Activated naive CD4-positive, alpha-beta T cell treated with anti-CD3 and anti-CD28 coated beads, Interleukin-2, amount 10 ng/mL, durations not matched to agents 7 days and 5 days (primary cell): ENCODE measurements around the gene PRKG1.
A peak's percentile ranks its signal among the peaks of the same experiment; 100 is the strongest.

Experiments
- CTCF ChIA-PET: fragments of 350-600 bp; sonication (Branson Sonifier 250); formaldehyde crosslinking; loops from one replicate; lab custom pipeline; 2021; ENCODE audit warnings: antibody characterized with exemption; lab: Charles Lee
- DNase-seq: peaks from one replicate; pipeline ENCODE4 v3.0.0-alpha.2; 2020
- H3K27ac Mint-ChIP-seq: one replicate; pipeline ENCODE4 v1.8.0; 2021; ENCODE audit warnings: mild to moderate bottlenecking, moderate library complexity, mixed read lengths
- H3K27me3 Mint-ChIP-seq: one replicate; pipeline ENCODE4 v1.8.0; 2021; ENCODE audit warnings: mild to moderate bottlenecking, mixed read lengths
- H3K36me3 Mint-ChIP-seq: one replicate; pipeline ENCODE4 v1.8.0; 2021; ENCODE audit warnings: mixed read lengths
- H3K4me1 Mint-ChIP-seq: one replicate; pipeline ENCODE4 v1.8.0; 2021; ENCODE audit warnings: mixed read lengths
- H3K4me3 Mint-ChIP-seq: one replicate; pipeline ENCODE4 v1.8.0; 2021; ENCODE audit warnings: mild to moderate bottlenecking, moderate library complexity, mixed read lengths
- H3K9me3 Mint-ChIP-seq: one replicate; pipeline ENCODE4 v1.8.0; 2021; ENCODE audit warnings: mixed read lengths

The PRKG1 gene

DNA sequence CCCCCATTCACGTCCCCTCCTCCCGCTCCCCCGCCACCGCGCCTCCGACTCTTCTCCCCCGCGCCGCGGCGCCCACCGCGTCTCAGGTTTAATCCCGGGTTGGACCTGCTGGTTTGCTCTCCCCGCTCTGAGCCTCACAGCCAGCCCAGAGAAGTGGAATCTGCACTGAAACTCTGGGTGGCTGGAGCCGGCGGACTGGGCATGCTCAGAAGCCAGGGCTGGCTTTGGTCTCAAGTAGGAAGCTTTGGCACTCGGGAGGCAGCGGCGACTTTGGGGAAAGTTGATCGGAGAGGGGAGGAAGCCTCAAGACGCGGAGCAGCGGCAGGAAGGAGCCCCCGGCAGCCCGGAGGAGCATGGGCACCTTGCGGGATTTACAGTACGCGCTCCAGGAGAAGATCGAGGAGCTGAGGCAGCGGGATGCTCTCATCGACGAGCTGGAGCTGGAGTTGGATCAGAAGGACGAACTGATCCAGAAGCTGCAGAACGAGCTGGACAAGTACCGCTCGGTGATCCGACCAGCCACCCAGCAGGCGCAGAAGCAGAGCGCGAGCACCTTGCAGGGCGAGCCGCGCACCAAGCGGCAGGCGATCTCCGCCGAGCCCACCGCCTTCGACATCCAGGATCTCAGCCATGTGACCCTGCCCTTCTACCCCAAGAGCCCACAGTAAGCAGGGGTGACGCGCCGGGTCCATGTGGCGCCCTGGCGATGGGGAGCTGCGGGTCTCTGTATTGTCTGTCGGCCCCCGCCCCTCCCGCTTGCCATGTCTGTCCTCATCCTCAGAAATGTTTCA, at the start of gene PRKG1:
PRKG1 (plus strand) TSS at position 250 of the 791 bp plus-strand sequence.
- Mint-ChIP-seq H3K4me1 (peaks cover 8% of the 10 kb centered on the region), H3K27ac (no peak within 1 kb of the TSS), H3K36me3 (no peaks in the 10 kb centered on the region), H3K4me3 (peak within 1 kb of the TSS; percentile 33), H3K9me3 (no peaks in the 10 kb centered on the region), H3K27me3 (peaks cover 41% of the 10 kb centered on the region)
- peak; percentile 20 for DNase-seq
- CTCF ChIA-PET: no interaction called here

DNA sequence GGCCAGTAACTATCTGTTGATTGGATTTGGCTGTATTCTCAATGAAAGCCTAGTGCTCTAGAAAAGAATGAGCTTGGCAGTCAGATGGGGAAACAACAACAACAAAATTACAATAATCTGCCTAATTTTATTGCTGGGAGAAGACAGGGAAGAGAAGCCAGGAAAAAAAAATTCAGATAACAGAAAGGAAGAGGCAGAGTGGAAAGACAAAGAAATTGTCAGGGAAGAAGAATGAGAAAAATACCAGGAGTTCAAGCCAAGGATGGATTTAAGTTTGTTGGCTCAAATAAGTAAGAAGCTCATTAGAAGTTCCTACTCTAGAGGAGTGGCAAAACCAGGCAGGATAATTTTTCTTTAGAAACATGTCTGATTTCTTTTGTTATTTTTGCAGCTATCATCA, 45.9 kb upstream of the PRKG1 start:
- no peaks in the 10 kb centered on the region for H3K4me1 Mint-ChIP-seq
- H3K4me3 Mint-ChIP-seq: no peak overlapping the region
- H3K36me3 Mint-ChIP-seq: no peaks in the 10 kb centered on the region
- no peaks in the 10 kb centered on the region for H3K27me3 Mint-ChIP-seq
- no peak overlapping the region for H3K27ac Mint-ChIP-seq
- CTCF ChIA-PET: no interaction called here
- H3K9me3 Mint-ChIP-seq: no peaks in the 10 kb centered on the region
- DNase-seq: no peak

GRCh38 chr10:51029172-51029641, 45.1 kb upstream of the PRKG1 start:
- H3K4me1 Mint-ChIP-seq: no peaks in the 10 kb centered on the region
- no peaks in the 10 kb centered on the region for H3K36me3 Mint-ChIP-seq
- no peaks in the 10 kb centered on the region for H3K27me3 Mint-ChIP-seq
- CTCF ChIA-PET: no interaction called here
- H3K4me3 Mint-ChIP-seq: no peak overlapping the region
- H3K9me3 Mint-ChIP-seq: no peaks in the 10 kb centered on the region
- H3K27ac Mint-ChIP-seq: no peak overlapping the region
- DNase-seq: no peak

DNA sequence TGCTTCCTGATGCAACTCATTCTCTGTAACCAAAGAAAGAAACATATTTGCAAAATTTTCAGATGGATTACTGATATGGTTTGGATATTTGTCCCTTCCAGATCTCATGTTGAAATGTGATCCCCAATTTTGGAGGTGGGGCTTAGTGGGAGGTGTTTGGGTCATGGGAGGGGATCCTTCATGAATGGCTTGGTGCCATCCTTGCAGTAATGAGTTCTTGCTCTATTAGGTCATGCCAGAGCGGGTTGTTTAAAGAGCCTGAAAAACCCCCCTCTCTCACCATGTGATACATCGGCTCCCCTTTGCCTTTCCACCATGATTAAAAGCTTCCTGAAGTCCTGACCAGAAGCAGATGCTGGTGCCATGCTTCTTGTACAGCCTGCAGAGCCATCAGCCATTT, 43.8 kb upstream of the PRKG1 start:
- no peaks in the 10 kb centered on the region for H3K36me3 Mint-ChIP-seq
- DNase-seq: no peak
- H3K4me1 Mint-ChIP-seq: no peaks in the 10 kb centered on the region
- no peaks in the 10 kb centered on the region for H3K9me3 Mint-ChIP-seq
- CTCF ChIA-PET: no interaction called here
- no peak overlapping the region for H3K27ac Mint-ChIP-seq
- H3K27me3 Mint-ChIP-seq: no peaks in the 10 kb centered on the region
- H3K4me3 Mint-ChIP-seq: no peak overlapping the region

- Mint-ChIP-seq H3K27ac (no peak overlapping the region), H3K4me3 (no peak overlapping the region), H3K36me3 (no peaks in the 10 kb centered on the region), H3K9me3 (no peaks in the 10 kb centered on the region), H3K4me1 (no peaks in the 10 kb centered on the region), H3K27me3 (no peaks in the 10 kb centered on the region)
- CTCF ChIA-PET: no interaction called here
- DNase-seq: no peak
Measured at GRCh38 chr10:51031950-51032349, 42.3 kb upstream of the PRKG1 start.

GRCh38 chr10:51034769-51035168, 39.5 kb upstream of the PRKG1 start:
- Mint-ChIP-seq H3K36me3 (no peaks in the 10 kb centered on the region), H3K27ac (no peak overlapping the region), H3K27me3 (no peaks in the 10 kb centered on the region), H3K9me3 (no peaks in the 10 kb centered on the region), H3K4me1 (no peaks in the 10 kb centered on the region), H3K4me3 (no peak overlapping the region)
- no peak for DNase-seq
- CTCF ChIA-PET: no interaction called here

GRCh38 chr10:51035344-51035743, 38.9 kb upstream of the PRKG1 start:
- Mint-ChIP-seq H3K27me3 (no peaks in the 10 kb centered on the region), H3K9me3 (no peaks in the 10 kb centered on the region), H3K36me3 (no peaks in the 10 kb centered on the region), H3K4me3 (no peak overlapping the region), H3K4me1 (no peaks in the 10 kb centered on the region), H3K27ac (no peak overlapping the region)
- DNase-seq: no peak
- CTCF ChIA-PET: no interaction called here

DNA sequence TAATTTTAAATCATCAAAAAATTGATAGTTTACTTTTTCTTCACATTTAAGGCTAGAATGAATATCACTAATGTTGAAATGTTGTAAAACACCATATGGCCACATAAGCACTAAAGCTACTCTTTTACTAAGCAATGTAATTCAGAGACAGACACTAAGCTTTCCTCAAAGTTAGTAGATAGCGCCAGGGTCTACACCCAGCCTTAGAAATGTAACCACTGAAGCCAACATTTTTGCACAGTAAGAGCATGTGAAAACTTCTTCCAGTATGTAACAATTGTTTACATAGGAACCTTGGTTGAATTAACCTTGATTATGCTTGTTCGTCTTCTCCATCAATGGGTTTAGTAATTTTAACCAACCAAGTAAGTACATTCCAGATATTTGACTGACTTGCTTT, 28.4 kb upstream of the PRKG1 start:
- Mint-ChIP-seq H3K27me3 (no peaks in the 10 kb centered on the region), H3K36me3 (no peaks in the 10 kb centered on the region), H3K9me3 (no peaks in the 10 kb centered on the region), H3K4me1 (no peaks in the 10 kb centered on the region), H3K4me3 (no peak overlapping the region), H3K27ac (no peak overlapping the region)
- no peak for DNase-seq
- CTCF ChIA-PET: no interaction called here

DNA sequence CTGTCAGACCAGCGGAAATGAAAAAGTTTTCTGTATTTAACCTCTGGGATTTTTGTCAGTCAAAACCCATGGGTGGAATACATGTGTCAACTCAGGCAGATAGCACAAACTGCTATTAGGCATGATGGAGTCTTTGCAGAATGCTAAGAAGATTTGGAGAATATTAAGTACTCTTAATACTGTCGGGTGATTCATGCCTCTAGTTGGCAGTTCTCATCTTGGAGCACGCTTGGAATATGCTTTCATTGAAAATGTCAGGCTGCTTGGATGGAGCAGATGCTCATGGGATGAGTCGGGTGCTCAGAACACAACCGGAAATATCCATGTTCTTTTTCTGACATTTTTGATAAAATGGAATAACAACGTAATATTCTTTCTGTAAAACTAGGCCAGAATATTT, 27.6 kb upstream of the PRKG1 start:
- Mint-ChIP-seq H3K9me3 (no peaks in the 10 kb centered on the region), H3K27ac (no peak overlapping the region), H3K4me1 (no peaks in the 10 kb centered on the region), H3K4me3 (no peak overlapping the region), H3K27me3 (no peaks in the 10 kb centered on the region), H3K36me3 (no peaks in the 10 kb centered on the region)
- CTCF ChIA-PET: no interaction called here
- no peak for DNase-seq

- no peak for DNase-seq
- Mint-ChIP-seq H3K9me3 (no peaks in the 10 kb centered on the region), H3K36me3 (no peaks in the 10 kb centered on the region), H3K27ac (no peak overlapping the region), H3K27me3 (no peaks in the 10 kb centered on the region), H3K4me1 (no peaks in the 10 kb centered on the region), H3K4me3 (no peak overlapping the region)
- CTCF ChIA-PET: no interaction called here
Measured at GRCh38 chr10:51047857-51048256, 26.4 kb upstream of the PRKG1 start.

DNA sequence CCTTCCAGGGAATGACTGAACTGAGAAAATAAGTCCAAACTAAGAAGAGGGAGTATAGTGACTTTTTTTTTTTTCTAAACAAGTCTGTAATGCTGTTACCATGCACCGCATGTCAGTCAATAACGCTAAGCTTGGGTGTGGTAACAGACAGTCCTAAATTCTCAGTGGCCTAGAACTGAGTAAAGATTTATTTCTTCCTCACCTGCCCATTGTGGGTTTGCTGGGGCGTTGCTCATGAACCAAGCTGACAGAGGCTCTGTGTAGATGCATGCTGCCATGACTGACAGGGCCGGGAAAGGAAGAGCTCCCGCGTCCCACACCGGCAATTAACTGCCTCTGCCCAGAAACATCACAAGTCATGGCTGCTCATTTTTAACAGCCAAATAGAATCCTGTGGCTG, 25.5 kb upstream of the PRKG1 start:
- H3K27ac Mint-ChIP-seq: no peak overlapping the region
- no peak for DNase-seq
- no peaks in the 10 kb centered on the region for H3K36me3 Mint-ChIP-seq
- H3K9me3 Mint-ChIP-seq: no peaks in the 10 kb centered on the region
- CTCF ChIA-PET: no interaction called here
- H3K27me3 Mint-ChIP-seq: no peaks in the 10 kb centered on the region
- H3K4me3 Mint-ChIP-seq: no peak overlapping the region
- no peaks in the 10 kb centered on the region for H3K4me1 Mint-ChIP-seq

- DNase-seq: no peak
- no peaks in the 10 kb centered on the region for H3K36me3 Mint-ChIP-seq
- no peaks in the 10 kb centered on the region for H3K9me3 Mint-ChIP-seq
- H3K4me3 Mint-ChIP-seq: no peak overlapping the region
- H3K27ac Mint-ChIP-seq: no peak overlapping the region
- no peaks in the 10 kb centered on the region for H3K4me1 Mint-ChIP-seq
- CTCF ChIA-PET: interaction anchor here (1.3 kb wide), 1 partner anchor 12 kb away, joined by 3 read pairs; no protein-coding TSS in a partner anchor
- H3K27me3 Mint-ChIP-seq: no peaks in the 10 kb centered on the region
Measured at GRCh38 chr10:51052163-51052562, 22.1 kb upstream of the PRKG1 start.

DNA sequence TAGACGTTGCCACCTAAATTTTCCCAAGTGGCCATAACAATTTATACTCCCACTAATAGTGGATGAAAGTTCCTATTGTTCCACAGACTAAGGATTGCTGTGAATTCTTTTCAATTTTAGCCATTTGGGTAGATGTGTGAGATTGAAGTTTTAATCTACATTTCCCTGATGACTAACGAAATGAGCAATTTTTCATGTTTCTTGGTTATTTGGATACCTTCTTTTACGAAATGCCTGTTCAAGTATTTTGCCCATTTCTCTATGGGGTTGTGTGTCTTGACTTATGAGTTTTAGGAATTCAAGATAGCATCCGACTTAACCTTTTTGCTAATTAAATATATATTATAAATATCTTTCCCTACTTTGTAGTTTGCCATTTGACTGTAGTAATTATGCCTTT, 16.4 kb upstream of the PRKG1 start:
- Mint-ChIP-seq H3K4me1 (no peaks in the 10 kb centered on the region), H3K4me3 (no peak overlapping the region), H3K9me3 (no peaks in the 10 kb centered on the region), H3K36me3 (no peaks in the 10 kb centered on the region), H3K27me3 (no peaks in the 10 kb centered on the region), H3K27ac (no peak overlapping the region)
- CTCF ChIA-PET: no interaction called here
- no peak for DNase-seq

- no peaks in the 10 kb centered on the region for H3K36me3 Mint-ChIP-seq
Measured at GRCh38 chr10:51063166-51063565, 11.1 kb upstream of the PRKG1 start.

More at GRCh38 chr10:51063166-51063565, 11.1 kb upstream of the PRKG1 start:
- Mint-ChIP-seq H3K4me3 (no peak overlapping the region), H3K9me3 (no peaks in the 10 kb centered on the region), H3K4me1 (no peaks in the 10 kb centered on the region), H3K27ac (no peak overlapping the region), H3K27me3 (no peaks in the 10 kb centered on the region)
- CTCF ChIA-PET: interaction anchor here (1.0 to 1.3 kb wide), 2 partner anchors 8 to 9 kb away, joined by 3 to 4 read pairs; no protein-coding TSS in a partner anchor
- DNase-seq: no peak
